Regular cardiac myocyte (primary cell): ENCODE results near the gene SDHC. TPM values are rescaled to one million over a fixed set of nuclear protein-coding genes. Genes with fewer than 3 reads are reported as not detected.

ENCODE experiments used
- total RNA-seq: library from RNA; depleted of rRNA; stranded (reverse); fragments of >200 nt; gene quantifications from 2 replicates; pipeline ENCODE4 v1.2.3, GENCODE V29; 2014

The SDHC gene, protein sequence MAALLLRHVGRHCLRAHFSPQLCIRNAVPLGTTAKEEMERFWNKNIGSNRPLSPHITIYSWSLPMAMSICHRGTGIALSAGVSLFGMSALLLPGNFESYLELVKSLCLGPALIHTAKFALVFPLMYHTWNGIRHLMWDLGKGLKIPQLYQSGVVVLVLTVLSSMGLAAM
- 21.4 and 23.6 TPM in 2 replicates for total RNA-seq

GRCh38 chr1:161314201-161314981 is at the start of gene SDHC:
TSS of gene SDHC (plus strand) at chr1:161314381. CDS start at chr1:161314406, 25 bp downstream.

GRCh38 chr1:161309868-161310267 is 4.3 kb upstream of the SDHC start, which contains the start of gene MPZ:
TSS of gene MPZ (minus strand) at chr1:161309968. CDS start at chr1:161309905, 63 bp downstream.

GRCh38 chr1:161367684-161368400 is 53.7 kb downstream of the SDHC start, which contains the start of gene CFAP126:
TSS of gene CFAP126 (minus strand) at chr1:161367876. CDS start at chr1:161367868, 8 bp downstream.

Other genes starting within 250 kb of the SDHC start
- not detected in 2 replicates for gene ARHGAP30, start 244.5 kb upstream of the SDHC start, total RNA-seq
- gene NECTIN4, start 224.8 kb upstream of the SDHC start, total RNA-seq, result 0.19 and 0.56 TPM in 2 replicates
- gene KLHDC9, start 216.0 kb upstream of the SDHC start, total RNA-seq, result 0.28 and 0.38 TPM in 2 replicates
- gene PFDN2, start 196.3 kb upstream of the SDHC start, total RNA-seq, result 28.8 and 112 TPM in 2 replicates
- 21.4 and 22.0 TPM in 2 replicates for gene NIT1, start 196.3 kb upstream of the SDHC start, total RNA-seq
- gene DEDD, start 181.7 kb upstream of the SDHC start, total RNA-seq, result 19.2 and 28.8 TPM in 2 replicates
- gene UFC1, start 160.4 kb upstream of the SDHC start, total RNA-seq, result 109 and 118 TPM in 2 replicates
- gene USP21, start 154.9 kb upstream of the SDHC start, total RNA-seq, result 5.8 and 7.3 TPM in 2 replicates
- 9.3 and 10.0 TPM in 2 replicates for gene PPOX, start 148.0 kb upstream of the SDHC start, total RNA-seq
- gene B4GALT3, start 136.9 kb upstream of the SDHC start, total RNA-seq, result 20.9 and 27.9 TPM in 2 replicates
- 22.2 and 110 TPM in 2 replicates for gene ADAMTS4, start 115.3 kb upstream of the SDHC start, total RNA-seq
- gene NDUFS2, start 112.0 kb upstream of the SDHC start, total RNA-seq, result 147 and 216 TPM in 2 replicates
- 0.38 TPM in 1 of 2 replicates, not detected in the other for gene FCER1G, start 99.1 kb upstream of the SDHC start, total RNA-seq
- gene APOA2, start 90.8 kb upstream of the SDHC start, total RNA-seq, result not detected in 2 replicates
- 10.4 and 14.6 TPM in 2 replicates for gene TOMM40L, start 88.3 kb upstream of the SDHC start, total RNA-seq
- gene NR1I3, start 76.2 kb upstream of the SDHC start, total RNA-seq, result not detected in 2 replicates
- under 0.01 TPM in 1 of 2 replicates, not detected in the other for gene PCP4L1, start 55.6 kb upstream of the SDHC start, total RNA-seq
- 1.7 and 2.3 TPM in 2 replicates for gene MPZ, start 4.4 kb upstream of the SDHC start, total RNA-seq
- not detected in 2 replicates for gene CFAP126, start 53.5 kb downstream of the SDHC start, total RNA-seq
- gene FCGR2A, start 191.1 kb downstream of the SDHC start, total RNA-seq, result under 0.01 and 0.28 TPM in 2 replicates
- 0.96 and 2.3 TPM in 2 replicates for gene HSPA6, start 210.2 kb downstream of the SDHC start, total RNA-seq
- not detected in 2 replicates for gene FCGR3A, start 235.4 kb downstream of the SDHC start, total RNA-seq